H54 (cell line): ENCODE measurements around the gene BICDL2.

ENCODE experiments used
- DNase-seq: peaks from one replicate; pipeline ENCODE4 v3.0.0; 2011; ENCODE audit warnings: low spot score, mixed read lengths; ENCODE audit not compliant: insufficient read length
- FAIRE-seq: peaks from 3 replicates; lab custom pipeline; 2011; peaks lifted over from hg19 to GRCh38; lab: Jason Lieb, UNC
- POLR2A ChIP-seq: IDR thresholded peaks from 2 replicates; pipeline ENCODE4 v1.6.1; 2011; ENCODE audit warnings: low read depth, mild to moderate bottlenecking, low read length

The BICDL2 gene

DNA sequence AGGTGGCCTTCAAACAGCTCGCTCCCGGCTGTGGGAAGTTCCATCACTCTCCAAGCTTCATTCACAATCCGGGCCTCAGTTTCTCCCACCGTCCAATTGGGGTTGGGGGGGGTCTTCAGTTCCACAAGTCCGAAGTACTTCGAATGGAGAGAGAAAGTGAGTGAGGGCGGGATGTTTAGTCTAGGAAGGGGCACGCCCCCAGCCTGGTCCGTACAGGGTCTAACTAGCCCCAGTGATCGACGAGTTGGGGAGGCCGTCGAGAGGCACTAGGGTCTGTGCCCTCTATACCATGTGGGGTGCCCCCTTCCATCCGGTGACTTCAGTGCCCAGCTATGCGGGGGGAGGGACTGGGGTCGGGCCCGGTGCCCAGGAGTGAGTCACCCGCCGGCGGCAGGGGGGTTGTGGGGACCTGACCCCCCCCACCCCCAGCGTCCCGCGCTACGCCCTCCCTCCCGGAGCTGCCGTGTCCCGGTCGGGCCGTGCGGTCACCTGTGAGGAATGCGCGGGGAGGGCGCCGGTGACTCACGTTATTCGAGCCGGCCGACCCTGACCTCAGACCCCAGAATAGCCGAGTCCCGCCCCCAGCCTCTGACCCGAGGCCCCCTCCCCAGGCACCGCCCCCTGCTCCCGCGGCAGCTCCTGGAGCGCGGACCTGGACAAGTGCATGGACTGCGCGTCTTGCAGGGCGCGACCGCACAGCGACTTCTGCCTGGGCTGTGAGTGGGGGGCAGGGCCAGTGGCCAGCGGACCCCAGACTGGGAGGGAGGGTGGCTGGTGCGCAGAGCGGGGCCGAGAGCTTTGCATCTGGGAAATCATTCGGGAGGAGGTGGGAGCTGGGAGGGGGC, 15.9 kb downstream of the BICDL2 start:
- peak; percentile 78; the same call in 1 of the 2 replicates for TF ChIP-seq POLR2A
- DNase-seq: peak; percentile 86
- FAIRE-seq: no peak

DNA sequence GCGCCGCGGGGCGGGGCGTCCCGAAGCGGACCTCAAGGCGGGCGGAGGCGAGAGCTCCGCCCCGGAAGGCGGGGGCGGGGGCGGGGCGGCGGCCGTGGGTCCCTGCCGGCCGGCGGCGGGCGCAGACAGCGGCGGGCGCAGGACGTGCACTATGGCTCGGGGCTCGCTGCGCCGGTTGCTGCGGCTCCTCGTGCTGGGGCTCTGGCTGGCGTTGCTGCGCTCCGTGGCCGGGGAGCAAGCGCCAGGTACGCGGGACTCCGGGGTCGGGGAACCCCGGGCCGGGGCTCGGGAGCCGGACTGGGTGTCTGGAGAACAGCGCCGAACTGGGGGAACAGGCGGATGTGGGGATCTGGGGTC, 16.5 kb downstream of the BICDL2 start, which contains the start of gene TNFRSF12A:
Gene TNFRSF12A, plus strand, starts transcription at position 122 of the 357 bp plus-strand sequence. Its CDS starts 30 bp downstream, at position 152.
- FAIRE-seq: no peak
- peak; percentile 96 for TF ChIP-seq POLR2A

DNA sequence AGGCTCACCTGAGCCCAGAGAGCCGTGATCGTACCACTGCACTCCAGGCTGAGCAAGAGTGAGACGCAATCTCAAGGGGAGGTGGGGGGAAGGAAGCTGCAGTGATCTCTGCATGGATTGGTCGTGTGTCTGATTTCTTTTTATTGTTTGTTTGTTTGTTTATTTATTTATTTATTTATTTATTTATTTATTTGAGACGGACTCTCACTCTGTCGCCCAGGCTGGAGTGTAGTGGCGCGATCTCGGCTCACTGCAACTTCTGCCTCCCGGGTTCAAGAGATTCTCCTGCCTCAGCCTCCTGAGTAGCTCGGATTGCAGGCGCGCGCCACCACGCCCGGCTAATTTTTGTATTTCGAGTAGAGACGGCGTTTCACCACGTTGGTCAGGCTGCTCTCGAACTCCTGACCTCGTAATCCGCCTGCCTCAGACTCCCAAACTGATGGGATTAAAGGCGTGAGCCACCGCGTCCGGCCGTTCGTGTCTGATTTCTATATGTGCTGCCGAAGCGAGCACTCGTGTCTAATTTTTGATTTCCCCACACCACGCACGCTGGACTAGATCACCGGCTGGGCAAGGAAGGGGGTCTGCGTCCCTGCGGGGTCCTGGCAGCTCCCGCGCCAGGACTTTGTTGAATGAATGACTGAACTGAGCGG, 17.0 kb downstream of the BICDL2 start:
- DNase-seq (no peak), FAIRE-seq (no peak)
- TF ChIP-seq POLR2A: no peak

More for the DNA sequence above, 16.5 kb downstream of the BICDL2 start, which contains the start of gene TNFRSF12A:
- DNase-seq: peak; percentile 62

DNA sequence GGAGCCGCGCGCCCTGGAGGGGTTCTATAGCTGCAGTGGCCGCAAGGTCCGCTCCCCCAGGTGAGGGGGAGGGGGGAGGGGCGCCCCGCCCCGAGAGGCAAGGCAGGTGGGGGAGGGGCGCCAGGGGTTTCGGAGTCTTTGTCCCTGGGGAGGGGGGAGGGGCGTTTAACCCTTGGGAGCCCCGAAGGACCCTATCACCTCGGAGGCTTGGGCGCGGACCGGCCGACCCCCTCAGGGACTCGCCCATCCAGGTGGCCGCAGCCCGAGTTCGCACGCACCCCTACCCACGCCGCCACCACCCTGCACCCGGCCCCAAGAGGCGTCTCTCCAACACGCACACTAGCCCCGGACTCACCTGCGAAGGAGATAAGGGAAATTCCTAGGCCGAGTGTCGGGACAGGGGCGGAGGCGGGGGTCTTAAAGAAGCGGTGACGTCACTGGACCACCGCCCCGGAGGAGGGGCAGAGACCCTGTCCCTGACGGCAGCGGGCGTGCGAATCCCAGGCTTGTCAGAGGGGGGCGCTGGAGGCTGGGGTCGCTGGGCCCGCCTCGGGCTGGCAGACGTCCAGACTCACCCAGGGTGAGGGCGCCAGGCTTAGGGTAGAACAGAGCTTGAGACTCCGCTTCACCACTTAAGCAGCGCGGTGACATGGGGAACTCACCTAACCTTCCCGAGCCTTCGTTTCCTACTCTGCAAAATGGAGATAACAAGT, 18.8 kb downstream of the BICDL2 start, which contains the start of gene CLDN6:
Gene CLDN6, minus strand, starts transcription at position 390 of the 713 bp plus-strand sequence. CDS start 2,162 bp downstream, outside the sequence.
- no peak for DNase-seq
- no peak for TF ChIP-seq POLR2A
- no peak for FAIRE-seq

DNA sequence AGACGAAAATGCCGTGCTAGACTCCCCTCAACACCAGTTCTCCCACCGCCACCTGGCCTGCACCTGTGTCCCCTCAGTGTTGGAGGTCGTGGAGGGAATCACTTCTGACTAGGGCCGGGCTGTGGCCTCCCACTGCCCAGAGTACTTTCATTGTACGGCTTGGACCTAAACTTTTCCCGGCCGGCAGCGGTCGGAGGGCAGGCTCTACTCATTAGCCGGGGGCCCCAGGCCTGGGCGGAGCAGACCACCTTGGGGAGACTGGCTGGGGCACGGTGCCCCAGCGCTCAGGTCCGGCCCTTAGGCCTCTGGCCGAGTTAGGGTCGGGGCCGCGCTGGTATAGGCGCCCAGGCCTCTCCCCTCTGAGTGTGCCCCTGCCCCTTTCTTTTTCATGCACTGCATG, 19.4 kb downstream of the BICDL2 start:
- FAIRE-seq (no peak), DNase-seq (no peak)
- no peak for TF ChIP-seq POLR2A

DNA sequence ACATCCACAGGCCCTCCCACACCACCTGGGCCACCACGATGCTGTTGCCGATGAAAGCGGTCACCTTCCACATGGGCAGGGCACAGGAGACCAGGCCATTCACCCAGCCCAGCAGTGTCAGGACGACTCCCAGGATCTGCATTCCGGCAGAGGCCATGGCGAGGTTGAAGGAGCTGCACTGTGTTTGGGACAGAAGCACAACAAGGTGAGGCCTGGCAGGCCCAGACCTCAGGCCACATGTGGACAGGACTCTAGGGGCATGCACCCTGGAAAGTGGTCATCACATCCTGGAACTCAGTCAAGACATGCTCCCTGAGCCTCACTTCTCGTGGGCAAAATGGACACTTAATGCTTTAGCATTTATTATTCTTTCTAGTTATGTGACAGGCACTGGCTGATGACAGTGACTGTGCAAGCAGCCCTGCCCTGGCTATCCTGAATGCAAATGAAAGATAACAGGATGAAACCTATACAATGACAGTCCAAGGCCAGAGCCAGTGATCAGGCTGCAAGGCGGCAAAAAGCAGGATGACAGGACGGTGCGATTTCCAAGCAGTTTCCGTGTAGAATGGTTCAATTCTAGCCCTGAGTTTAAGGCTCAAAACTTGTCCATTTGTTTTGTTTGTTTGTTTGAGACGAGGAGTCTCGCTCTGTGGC, 20.8 kb downstream of the BICDL2 start:
- DNase-seq: no peak
- TF ChIP-seq POLR2A: no peak
- FAIRE-seq: no peak

DNA sequence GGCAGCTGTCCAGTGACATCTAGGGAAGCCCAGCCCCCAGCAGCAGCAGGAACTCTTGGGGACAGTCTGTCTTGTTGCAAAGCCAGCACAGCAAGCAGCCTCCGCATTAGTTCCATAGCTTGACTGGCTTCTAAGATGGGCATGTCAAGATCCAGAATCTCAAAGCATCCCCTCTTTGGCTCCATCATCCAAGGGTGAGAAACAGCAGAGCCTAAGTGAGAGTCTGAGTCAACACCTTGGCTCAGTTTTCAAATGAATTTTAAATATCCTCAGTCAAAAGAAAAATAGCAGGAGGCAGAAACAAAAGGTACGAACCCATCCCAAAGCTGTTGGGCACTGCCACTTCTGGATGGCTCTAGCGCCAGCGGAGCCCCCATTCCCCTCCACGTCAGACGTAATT, 21.8 kb downstream of the BICDL2 start:
- TF ChIP-seq POLR2A: no peak
- DNase-seq (no peak), FAIRE-seq (no peak)

DNA sequence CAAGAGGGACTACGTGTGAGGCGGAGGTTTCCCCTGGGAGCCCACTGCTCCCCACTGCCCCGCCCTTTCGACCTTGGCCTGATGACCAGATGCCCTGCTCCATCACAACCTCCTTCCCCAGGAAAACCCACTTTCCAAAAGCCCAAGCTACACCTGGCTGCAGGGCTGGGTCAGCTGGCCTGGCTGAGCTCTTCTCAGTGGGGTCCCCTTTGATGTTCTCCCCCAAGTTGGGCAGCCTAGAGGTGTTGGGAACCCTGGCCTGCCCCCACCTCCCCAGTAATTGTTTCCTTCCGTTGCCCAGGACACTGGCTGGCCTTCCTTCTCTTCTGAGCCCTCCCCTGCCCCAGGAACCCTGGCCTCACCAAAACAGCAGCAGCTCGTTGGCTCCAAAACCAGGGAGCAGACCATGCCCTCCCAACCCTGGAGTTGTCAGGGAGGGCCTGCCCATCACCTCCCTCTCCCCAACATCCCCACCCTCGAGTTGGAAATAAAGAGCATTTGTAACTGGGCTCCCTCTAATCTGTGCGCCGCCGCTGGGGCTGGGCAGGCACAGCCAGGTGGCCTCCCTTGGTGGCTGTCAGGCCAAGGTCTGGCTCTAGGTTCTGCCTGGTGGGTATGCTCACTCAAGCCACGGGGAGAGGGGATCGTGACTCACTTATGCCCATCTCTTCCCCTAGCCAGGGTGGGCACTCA, 22.6 kb downstream of the BICDL2 start:
- FAIRE-seq (no peak), DNase-seq (no peak)
- no peak for TF ChIP-seq POLR2A

DNA sequence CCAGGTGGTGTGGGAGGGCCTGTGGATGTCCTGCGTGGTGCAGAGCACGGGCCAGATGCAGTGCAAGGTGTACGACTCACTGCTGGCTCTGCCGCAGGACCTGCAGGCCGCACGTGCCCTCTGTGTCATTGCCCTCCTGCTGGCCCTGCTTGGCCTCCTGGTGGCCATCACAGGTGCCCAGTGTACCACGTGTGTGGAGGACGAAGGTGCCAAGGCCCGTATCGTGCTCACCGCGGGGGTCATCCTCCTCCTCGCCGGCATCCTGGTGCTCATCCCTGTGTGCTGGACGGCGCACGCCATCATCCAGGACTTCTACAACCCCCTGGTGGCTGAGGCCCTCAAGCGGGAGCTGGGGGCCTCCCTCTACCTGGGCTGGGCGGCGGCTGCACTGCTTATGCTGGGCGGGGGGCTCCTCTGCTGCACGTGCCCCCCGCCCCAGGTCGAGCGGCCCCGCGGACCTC, 23.2 kb downstream of the BICDL2 start:
- FAIRE-seq (no peak), DNase-seq (peak; percentile 67)
- no peak for TF ChIP-seq POLR2A

DNA sequence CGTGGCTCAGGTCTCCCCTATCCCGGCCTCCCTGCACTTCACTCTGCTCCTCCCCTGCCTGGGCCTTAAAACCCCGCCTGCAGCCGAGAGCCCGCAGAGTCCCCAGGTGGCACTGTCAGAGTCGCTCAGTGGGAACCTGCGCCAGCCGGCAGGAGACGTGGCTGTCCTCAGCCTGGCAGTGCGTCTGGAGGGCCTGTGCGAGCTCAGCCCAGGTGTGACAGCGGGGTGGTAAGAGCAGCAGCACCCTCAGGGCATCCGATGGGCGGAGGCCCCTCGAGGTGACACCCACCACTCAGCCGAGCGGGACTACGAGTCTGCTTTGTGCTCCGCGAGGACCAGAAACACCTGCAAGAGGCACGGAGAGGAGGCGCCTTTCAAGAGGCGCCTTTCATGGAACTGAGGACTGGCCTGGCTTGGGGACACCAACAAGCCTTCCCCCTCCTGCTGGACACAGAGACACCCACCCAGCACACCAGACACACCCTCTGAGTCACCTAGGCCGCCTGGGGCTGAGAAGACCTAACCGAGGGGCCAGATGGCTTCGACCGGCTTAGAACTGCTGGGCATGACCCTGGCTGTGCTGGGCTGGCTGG, 23.8 kb downstream of the BICDL2 start, which contains the start of gene CLDN9:
Gene CLDN9, plus strand, starts transcription at position 96 of the 593 bp plus-strand sequence. Its CDS starts 440 bp downstream, at position 536.
- DNase-seq (peak; percentile 77), FAIRE-seq (no peak)
- no peak for TF ChIP-seq POLR2A

DNA sequence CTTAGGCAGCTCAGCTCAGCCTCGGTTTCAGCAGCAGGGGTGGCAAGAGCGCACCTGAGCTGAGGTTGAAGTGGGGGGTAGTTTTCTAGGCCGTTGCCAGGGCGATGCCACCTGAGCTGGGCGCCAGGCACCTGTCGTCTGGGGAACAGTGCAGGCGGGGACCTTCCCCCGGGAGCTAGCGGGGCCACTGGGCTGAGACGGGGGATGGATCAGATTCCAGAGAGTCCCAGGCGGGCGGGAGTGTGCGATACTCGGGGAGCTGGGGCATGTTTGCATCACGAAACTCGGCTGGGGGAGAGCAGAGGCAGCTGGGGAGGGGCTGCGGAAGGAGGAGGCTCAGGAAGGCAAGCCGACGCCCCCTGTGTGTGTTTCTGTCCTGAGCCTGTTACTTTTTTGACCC, 24.5 kb downstream of the BICDL2 start:
- TF ChIP-seq POLR2A: no peak
- FAIRE-seq (no peak), DNase-seq (no peak)

DNA sequence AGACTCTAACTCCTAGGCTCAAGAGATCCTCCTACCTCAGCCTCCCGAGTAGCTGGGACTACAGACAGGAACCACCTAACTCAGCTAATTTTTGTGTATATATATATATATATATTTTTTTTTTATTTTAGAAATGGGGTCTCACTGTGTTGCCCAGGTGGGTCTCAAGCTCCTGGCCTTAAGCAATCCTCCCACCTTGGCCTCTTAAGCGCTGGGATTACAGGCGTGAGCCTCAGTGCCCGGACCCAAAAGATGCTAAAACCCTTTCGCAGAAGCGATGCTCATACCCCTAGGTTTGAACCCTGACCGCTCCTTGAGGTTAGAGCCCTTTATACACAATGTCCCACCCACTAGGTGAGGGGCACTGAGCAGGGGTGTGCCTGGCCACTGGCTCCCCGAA, 26.2 kb downstream of the BICDL2 start:
- TF ChIP-seq POLR2A: no peak
- DNase-seq: no peak
- no peak for FAIRE-seq
